GM13977 (cell line): Measurements from ENCODE around the gene SBK3.
"Not testable (repeated sequence)": the region's sequence is repeated elsewhere in the genome, so short reads cannot be mapped to it uniquely, and the experiment has no call there.

ENCODE experiments used
- DNase-seq: peaks from one replicate; pipeline ENCODE4 v3.0.0; 2012; ENCODE audit warnings: low spot score
- in situ Hi-C: fragments of 300-500 bp; cut with MboI; formaldehyde crosslinking; loops from one replicate; pipeline ENCODE4 v1.12.0; 2022; ENCODE audit warnings: low sequenced_read_pairs, low pct_unique_long_range_greater_than_20kb, mixed read lengths, inconsistent platforms; ENCODE audit not compliant: unreplicated experiment
- TF ChIP-seq, protein P1 (sequence below): IDR thresholded peaks from 2 replicates; pipeline ENCODE4 v1.5.1; 2012; ENCODE audit warnings: mild to moderate bottlenecking, control low read depth; ENCODE audit not compliant: insufficient read depth; ENCODE audit errors: extremely low read depth, missing control alignments

Gene SBK3

DNA sequence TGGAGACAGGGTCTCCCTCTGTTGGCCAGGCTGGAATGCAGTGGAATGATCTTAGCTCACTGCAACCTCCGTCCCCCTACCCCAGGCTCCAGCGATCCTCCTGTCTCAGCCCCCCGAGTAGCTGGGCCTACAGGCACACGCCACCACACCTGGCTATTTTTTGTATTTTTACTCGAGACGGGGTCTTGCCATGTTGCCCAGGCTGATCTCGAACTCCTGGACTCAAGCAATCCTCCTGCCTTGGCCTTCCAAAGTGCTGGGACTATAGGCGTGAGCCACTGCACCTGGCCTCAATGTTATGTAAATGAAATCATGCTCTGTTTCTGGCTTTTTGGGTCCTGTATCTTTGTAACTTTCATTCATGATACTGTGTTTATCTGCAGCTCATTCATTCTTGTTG is 43.4 kb upstream of the SBK3 start:
- in situ Hi-C loops: no loop called here
- TF ChIP-seq, protein P1, sequence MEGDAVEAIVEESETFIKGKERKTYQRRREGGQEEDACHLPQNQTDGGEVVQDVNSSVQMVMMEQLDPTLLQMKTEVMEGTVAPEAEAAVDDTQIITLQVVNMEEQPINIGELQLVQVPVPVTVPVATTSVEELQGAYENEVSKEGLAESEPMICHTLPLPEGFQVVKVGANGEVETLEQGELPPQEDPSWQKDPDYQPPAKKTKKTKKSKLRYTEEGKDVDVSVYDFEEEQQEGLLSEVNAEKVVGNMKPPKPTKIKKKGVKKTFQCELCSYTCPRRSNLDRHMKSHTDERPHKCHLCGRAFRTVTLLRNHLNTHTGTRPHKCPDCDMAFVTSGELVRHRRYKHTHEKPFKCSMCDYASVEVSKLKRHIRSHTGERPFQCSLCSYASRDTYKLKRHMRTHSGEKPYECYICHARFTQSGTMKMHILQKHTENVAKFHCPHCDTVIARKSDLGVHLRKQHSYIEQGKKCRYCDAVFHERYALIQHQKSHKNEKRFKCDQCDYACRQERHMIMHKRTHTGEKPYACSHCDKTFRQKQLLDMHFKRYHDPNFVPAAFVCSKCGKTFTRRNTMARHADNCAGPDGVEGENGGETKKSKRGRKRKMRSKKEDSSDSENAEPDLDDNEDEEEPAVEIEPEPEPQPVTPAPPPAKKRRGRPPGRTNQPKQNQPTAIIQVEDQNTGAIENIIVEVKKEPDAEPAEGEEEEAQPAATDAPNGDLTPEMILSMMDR: no peak
- no peak for DNase-seq

DNA sequence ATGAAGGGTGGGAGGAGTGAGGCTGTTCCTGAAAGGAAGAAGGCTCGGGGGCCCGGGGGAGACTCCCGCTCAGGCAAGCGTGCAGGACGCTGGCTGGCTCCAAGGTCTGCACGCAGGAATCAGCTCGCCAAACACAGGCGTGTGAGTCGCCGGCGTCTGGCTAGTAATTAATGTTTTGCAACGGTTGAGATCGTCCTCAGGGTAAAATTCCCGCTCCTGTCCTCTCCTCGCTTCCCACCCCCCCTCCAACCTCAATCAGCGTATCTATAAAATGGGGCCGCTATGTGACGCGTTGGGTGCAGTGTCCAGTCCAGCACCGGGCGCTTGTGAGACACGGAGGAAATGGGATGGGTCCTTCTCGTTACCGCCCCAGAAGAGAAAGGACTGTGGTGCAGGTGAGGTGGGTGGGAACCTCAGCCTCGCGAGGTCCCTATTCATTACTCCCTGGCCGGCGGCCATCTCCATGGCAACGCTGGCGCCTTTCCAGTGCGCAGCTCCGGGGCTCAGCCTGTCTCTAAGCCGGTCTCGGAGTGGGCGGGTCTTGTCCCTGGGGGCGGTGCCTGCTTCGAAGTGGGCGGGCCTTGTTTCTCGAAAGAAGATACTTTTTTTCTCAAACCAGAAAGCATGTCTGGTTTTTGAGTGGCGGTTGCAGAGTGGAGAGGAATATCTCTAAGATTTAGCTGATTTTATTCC is 41.8 kb upstream of the SBK3 start:
- in situ Hi-C loops: no loop called here
- TF ChIP-seq, protein P1: no peak
- DNase-seq: peak; percentile 97

DNA sequence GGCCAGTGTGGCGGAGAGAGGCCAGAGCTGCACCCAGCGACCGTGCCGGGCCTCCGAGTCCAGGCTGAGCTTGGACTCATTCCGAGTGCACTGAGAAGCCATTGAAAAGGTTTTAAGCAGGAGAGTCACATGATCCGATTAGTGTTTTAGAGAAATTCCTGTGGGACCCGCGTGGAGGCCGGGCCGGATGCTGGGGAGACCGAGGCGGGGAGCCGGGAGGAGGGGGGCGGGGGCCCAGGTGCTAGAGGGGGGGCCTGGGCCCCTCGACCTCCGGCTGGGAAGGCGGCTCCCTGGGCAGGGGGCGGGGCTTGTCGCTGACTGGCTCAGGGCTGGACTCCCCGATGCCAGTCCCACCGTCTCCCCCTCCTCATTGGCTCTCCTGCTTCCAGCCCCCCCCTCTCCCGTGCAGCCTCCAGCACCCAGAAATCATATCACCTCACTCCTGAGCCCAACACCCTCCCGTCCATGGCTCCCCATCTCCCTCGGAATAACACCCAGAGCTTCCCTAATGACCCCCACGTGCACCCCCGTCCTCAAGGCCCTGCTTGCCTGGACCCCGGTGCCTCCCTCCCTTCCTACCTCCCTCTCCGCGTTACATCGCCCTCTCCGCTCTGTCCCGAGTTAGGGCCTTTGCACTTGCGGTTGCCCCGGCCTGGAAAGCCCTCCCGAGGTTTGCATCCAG is 40.5 kb upstream of the SBK3 start:
- in situ Hi-C loops: no loop called here
- TF ChIP-seq, protein P1: no peak
- peak; percentile 76 for DNase-seq

DNA sequence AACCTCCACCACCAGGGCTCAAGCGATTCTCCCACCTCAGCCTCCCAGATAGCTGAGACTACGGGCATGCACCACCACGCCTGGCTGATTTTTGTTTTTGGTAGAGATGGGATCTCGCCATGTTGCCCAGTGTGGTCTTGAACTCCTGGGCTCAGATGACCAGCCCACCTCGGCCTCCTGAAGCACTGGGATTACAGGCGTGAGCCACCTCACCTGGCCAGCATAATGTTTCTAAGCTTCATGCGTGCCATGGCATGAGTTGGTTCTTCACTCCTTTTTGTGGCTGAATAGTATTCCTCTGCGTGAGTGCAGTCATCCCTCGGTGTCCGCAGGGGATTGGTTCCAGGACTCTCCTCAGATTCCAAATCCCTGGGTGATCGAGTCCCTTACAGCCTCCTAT is 39.5 kb upstream of the SBK3 start:
- in situ Hi-C loops: no loop called here
- no peak for DNase-seq
- TF ChIP-seq, protein P1: no peak

DNA sequence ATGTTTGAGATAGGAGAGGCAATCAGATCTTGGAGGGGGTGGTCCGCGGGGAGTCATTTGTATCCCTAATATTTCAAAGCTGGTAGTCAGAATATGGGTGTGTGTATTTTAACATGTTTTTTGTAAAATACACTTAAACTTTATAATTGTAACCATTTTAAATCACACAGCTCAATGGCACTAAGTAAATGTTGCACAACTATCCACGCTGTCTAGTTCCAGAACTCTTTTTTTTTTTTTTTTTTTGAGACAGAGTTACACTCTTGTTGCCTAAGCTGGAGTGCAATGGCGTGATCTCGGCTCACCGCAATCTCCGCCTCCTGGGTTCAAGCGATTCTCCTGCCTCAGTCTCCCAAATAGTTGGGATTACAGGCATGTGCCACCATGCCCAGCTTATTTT is 38.6 kb upstream of the SBK3 start:
- DNase-seq, in situ Hi-C loops: not testable (repeated sequence)

DNA sequence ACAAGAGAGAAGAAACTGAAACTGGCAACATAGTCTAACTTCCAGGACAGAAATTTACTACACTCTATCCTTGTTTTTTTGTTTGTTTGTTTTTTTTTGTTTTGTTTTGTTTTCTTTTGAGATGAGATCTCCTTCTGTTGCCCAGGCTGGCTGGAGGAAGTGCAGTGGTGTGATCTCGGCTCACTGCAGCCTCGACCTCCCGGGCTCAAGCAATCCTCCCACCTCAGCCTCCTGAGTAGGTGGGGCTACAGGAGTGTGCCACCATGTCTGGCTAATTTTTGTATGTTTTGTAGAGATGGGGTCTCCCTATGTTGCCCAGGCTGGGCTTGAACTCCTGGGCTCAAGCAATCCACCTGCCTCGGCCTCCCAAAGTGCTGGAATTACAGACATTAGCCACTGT is 36.9 kb upstream of the SBK3 start:
- DNase-seq, in situ Hi-C loops: not testable (repeated sequence)

DNA sequence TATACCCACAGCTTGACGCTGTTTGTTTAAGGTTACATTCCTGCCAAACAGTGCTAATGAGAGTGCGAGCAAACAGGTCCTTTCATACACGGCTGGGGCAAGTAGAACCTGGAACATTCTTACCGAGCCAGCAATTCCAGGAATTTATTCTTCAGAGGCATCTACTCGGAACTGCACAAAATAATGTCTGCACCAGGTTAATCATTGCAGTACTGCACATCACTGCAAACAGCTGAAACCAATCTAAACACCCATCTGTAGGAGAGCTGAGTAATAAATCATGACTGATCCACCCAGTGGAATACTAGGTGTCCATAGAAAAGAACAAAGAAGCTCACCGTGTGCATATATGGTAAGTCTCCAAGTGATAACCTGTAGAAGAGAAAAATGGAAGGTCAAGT is 36.5 kb upstream of the SBK3 start:
- DNase-seq: no peak
- in situ Hi-C loops: no loop called here
- TF ChIP-seq, protein P1: no peak
